GM19193 (cell line): Measurements from ENCODE around the gene PTGER3.

Experiments used
- POLR2A ChIP-seq: IDR thresholded peaks from 4 replicates; pipeline ENCODE4 v1.6.1; 2011; ENCODE audit not compliant: insufficient read depth, insufficient read length; ENCODE audit errors: extremely low read depth

The PTGER3 gene

GRCh38 chr1:70997793-70998192, 49.8 kb downstream of the PTGER3 start:
- TF ChIP-seq POLR2A = no peak

DNA sequence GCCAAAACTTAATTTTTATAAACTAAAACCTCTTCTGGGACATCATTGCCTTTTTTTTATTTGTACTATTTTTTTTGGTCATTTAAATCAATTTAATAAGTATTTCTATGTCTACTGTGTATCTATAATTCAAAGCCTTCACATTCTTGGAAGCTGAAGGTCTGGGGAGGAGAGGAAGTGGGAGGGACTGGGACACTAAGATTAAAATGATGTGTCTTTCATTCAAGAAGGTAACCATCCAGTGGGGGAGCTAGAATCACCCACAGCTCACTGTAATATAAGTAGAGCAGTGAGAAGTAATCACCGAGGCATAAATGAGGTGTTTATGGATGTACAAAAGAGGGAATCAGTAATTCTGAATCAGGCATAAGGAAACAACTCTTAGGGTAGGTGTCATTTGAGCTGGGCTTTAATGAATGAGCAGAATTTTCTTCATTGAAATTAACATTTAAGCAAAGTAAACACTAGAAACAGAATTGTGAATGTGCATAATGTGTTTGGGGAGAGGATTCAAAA, 52.8 kb downstream of the PTGER3 start:
- TF ChIP-seq POLR2A = no peak

DNA sequence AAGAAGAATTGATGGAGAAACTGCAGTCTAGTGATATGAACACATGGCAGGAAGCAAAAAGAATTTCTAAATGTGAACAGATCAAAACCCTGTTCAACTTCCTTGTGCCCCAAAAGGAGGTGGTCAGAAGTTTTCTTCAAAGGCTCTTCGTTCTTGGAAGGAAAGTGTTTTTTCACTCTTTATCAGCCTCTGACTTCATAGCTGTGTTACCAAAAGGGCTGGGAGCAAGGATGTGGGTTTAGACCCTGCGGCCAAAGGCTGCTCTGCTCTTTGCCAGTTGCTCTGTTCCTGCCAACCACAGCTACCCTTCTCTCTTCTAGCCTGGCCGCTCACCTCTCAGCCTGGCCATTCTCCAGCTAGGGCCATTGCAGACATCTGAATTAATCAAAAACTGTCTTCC, 53.8 kb downstream of the PTGER3 start:
- no peak for TF ChIP-seq POLR2A

GRCh38 chr1:70992521-70992920, 55.1 kb downstream of the PTGER3 start:
- no peak for TF ChIP-seq POLR2A

- no peak for TF ChIP-seq POLR2A
Observed at GRCh38 chr1:70990469-70991253, 57.0 kb downstream of the PTGER3 start.

- no peak for TF ChIP-seq POLR2A
Observed at GRCh38 chr1:70987497-70987896, 60.1 kb downstream of the PTGER3 start.

DNA sequence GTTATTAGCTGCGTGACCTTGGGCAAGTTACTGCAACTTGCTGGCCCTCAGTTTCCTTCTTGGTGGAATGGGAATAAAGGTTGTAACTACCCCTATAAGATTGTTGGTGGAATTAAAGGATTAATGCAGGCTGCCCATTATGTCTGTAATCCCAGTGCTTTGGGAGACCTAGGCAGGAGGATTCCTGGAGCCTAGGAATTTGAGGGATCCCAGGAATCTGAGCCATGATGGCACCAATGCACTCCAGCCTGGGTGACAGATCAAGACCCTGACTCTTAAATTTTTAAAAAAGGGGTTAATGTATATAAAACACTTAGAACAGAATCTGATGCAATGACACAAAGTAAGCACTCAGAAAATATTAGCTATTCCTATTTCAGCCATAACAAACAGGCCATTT, 67.3 kb downstream of the PTGER3 start:
- TF ChIP-seq POLR2A = no peak

GRCh38 chr1:70979881-70980280, 67.7 kb downstream of the PTGER3 start:
- TF ChIP-seq POLR2A = no peak

- TF ChIP-seq POLR2A = no peak
Observed at GRCh38 chr1:70979313-70979712, 68.3 kb downstream of the PTGER3 start.

- TF ChIP-seq POLR2A = no peak
Observed at GRCh38 chr1:70978623-70979022, 69.0 kb downstream of the PTGER3 start.

- TF ChIP-seq POLR2A = no peak
Observed at GRCh38 chr1:70977575-70977974, 70.0 kb downstream of the PTGER3 start.

DNA sequence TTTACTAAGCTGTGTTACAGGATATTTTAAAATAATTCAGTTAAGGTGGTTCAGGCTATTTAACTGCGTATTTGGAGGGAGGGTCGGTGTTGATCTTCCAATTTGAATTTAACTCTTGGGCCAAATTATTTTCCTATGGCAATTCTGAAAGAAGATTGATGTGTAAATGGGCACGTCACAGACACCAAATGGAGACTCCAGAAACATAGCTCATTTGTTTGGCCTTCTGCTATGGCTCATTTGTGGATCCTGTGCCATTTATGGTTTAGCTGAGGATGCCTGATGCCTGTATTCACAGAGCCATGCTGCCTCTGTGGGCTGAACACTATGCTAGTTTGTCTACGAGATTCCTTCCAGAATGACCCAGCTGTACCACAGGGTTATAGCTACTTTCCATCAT, 70.6 kb downstream of the PTGER3 start:
- TF ChIP-seq POLR2A = no peak

DNA sequence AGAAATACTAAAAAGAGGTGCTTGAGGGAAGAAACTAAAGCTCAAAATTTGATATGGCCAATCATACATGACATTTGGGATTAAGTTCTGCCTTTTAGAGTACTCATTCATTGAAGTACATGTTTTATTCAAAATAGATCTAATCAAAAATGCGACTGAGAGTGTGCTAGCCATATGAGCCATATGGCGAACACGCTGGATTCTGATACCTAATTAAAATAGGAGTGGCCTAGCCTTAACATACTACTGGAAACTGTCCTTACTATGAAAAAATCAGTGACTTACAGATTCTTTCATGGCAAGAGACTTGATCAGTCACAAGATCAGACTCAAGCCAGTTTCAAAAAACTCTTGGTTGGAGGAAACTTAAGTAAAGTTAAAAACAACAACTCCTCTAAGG, 73.9 kb downstream of the PTGER3 start:
- TF ChIP-seq POLR2A = no peak

DNA sequence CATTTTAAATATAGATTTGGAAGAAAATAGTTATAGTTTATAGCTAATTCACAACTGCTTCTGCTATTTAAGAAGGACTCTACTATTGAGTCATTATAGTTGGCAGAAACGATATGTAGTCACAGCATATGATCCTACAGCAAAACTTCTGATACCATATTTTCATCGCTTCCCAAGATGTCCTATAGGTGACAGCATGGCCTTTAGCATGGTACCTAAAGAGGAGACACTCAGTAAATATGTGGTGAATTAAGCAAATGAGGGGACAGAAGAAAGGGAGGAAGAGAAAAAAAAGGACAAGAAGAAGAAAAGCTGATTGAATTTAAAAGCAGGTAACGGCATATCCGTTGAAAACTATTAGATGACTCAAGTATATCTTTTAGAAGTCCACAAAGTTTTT, 77.2 kb downstream of the PTGER3 start:
- TF ChIP-seq POLR2A = no peak

- no peak for TF ChIP-seq POLR2A
Observed at GRCh38 chr1:70966018-70966638, 81.5 kb downstream of the PTGER3 start.

- TF ChIP-seq POLR2A = no peak
Observed at GRCh38 chr1:70963374-70963773, 84.2 kb downstream of the PTGER3 start.

GRCh38 chr1:70961374-70961975, 86.1 kb downstream of the PTGER3 start:
- TF ChIP-seq POLR2A = no peak
